Right lobe of liver (tissue), 6 donors: ENCODE results near the gene NRSN2. TPM values are rescaled to one million over a fixed set of nuclear protein-coding genes. Genes with fewer than 3 reads are reported as not detected.
A peak's percentile ranks its signal among the peaks of the same experiment; 100 is the strongest.

Experiments used
- ATAC-seq, 4 donors: fragments of 200-7000 bp; cut with Tn5 transposase; one replicate each; pipeline ENCODE4 v1.9.1; 2020; ENCODE audit warnings: mild to moderate bottlenecking in 4 of 4, moderate library complexity in 4 of 4
- DNase-seq, 3 donors: peaks; one replicate each; pipeline ENCODE4 v3.0.0-alpha.2; 2020
- H3K27ac ChIP-seq, 3 donors: fragments of 200-600 bp; one replicate each; pipeline ENCODE4 v1.8.0; 2022
- H3K27me3 ChIP-seq, 2 donors: fragments of 200-600 bp; one replicate each; pipeline ENCODE4 v1.8.0; 2022
- H3K36me3 ChIP-seq, 4 donors: fragments of 200-600 bp; sonication (generic) in 1 of 4; one replicate each; pipeline versions ENCODE4 v1.5.1 to v1.8.0; 2017 to 2022; ENCODE audit warnings: control low read depth in 1 of 4
- H3K4me1 ChIP-seq, 4 donors: fragments of 200-600 bp; sonication (generic) in 1 of 4; one replicate each; pipeline versions ENCODE4 v1.5.1 to v1.8.0; 2017 to 2022; ENCODE audit warnings: control low read depth in 1 of 4
- H3K4me3 ChIP-seq, 3 donors: fragments of 200-600 bp; one replicate each; pipeline ENCODE4 v1.8.0; 2022
- H3K9me3 ChIP-seq, 4 donors: fragments of 200-600 bp; sonication (generic) in 1 of 4; one replicate each; pipeline versions ENCODE4 v1.5.1 to v1.8.0; 2017 to 2022; ENCODE audit warnings: control low read depth in 1 of 4
- POLR2A ChIP-seq: fragments of 450-650 bp; IDR thresholded peaks from one replicate; pipeline ENCODE4 v1.6.1; 2017; ENCODE audit warnings: antibody characterized with exemption, mild to moderate bottlenecking
- WGBS: methylation state at CpG from one replicate; pipeline ENCODE4 v1.1.6; 2018; ENCODE audit warnings: low coverage, low lambda C conversion rate; ENCODE audit not compliant: insufficient coverage; ENCODE audit errors: missing lambda C conversion rate; 5-methylcytosine and 5-hydroxymethylcytosine counted together
- intact Hi-C, 2 donors: fragments of 100-400 bp; cut with DNase I; formaldehyde crosslinking; loops; one replicate each; pipeline versions ENCODE4 v1.11.2 to v1.14.1; 2022
- total RNA-seq, 6 experiments: library from RNA; depleted of rRNA in 2 of 6; stranded (reverse); fragments of >200 nt in 2 of 6; fragmentation: NEBNext Ultra II Directional in 3 of 6; extraction: Animal tissue kit (Norgen Biotek cat#: 25700) in 3 of 6; gene quantifications; one replicate each; pipeline versions ENCODE4 v1.1.0 to v1.2.4, GENCODE V29; 2016 to 2023
- TF ChIP-seq, protein P1 (sequence below), 4 donors: fragments of 200-600 bp in 3 of 4; fragments of 450-650 bp in 1 of 4; IDR thresholded peaks; one replicate each; pipeline versions ENCODE4 v1.5.1 to v1.8.0; 2016 to 2022; ENCODE audit warnings: antibody characterized with exemption in 4 of 4, mild to moderate bottlenecking in 2 of 4
- donor health status: DM: no; HTN: yes; CAD: no.
- donor health status: DM: no; HTN: no; CAD: no.
- donor health status: DM: no; HTN: no; CAD: no.
- donor health status: DM: no; HTN: yes; CAD: no.
- donor health status: DM: no; HTN: yes; CAD: no.

Gene NRSN2
- total RNA-seq, 6 experiments from 2014 or later: 1.3 to 4.1 (median 1.9) TPM

DNA sequence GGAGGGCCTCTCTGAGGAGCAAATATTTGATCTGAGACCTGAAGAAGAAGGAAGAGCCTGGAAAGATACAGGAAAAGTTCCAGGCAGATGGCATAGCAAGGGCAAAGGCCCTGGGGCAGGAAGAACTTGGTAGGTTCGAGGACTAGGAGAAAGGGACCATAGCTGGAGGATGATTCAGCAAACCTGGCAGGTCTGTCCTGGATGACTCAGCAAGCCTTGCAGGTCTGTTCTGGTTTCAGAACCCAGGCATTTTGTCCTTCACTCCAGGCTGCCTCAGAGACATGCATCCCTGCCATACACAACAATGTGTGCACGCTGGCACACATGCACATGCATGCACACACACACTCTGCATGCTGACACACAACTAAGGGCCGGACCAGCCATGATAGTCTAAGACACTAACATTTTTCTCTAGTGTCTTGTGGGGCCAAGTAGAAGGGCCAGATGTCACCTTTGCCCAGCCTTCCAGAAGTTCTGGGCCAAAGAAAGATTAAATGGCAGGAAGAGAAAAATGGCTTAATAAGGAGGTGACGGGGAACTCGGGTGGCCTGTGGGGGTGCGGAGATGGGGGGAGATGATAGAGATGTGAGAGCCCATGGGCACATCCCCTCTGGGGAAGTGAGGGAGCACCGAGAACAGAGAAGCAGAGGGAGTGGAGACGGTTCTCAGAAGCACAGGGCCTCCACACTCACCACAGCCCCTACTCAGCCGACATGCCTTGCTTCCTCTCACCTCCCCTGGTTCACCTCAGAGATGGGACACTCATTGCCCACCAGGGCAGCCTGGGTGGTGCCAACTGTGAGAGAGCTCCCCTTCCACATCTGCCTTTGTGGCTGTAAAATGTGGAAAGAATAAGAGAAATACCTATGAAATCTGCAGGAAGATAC lies 18.2 kb downstream of the NRSN2 start:
- peaks cover 0 to 29% (median 11%) of the 10 kb centered on the region in 4 donors for H3K4me1 ChIP-seq
- H3K4me3 ChIP-seq: no peak overlapping the region
- H3K9me3 ChIP-seq: no peaks in the 10 kb centered on the region
- H3K36me3 ChIP-seq: no peaks in the 10 kb centered on the region
- 86% methylated on average over 7 of the region's 9 CpGs for WGBS
- ATAC-seq (peak in 1 of 4 donors; percentile 2), DNase-seq (no peak)
- H3K27ac ChIP-seq: peak overlapping the region in 1 of 3 donors; percentile 8
- intact Hi-C loops: no loop called here
- TF ChIP-seq POLR2A: no peak
- TF ChIP-seq, protein P1, sequence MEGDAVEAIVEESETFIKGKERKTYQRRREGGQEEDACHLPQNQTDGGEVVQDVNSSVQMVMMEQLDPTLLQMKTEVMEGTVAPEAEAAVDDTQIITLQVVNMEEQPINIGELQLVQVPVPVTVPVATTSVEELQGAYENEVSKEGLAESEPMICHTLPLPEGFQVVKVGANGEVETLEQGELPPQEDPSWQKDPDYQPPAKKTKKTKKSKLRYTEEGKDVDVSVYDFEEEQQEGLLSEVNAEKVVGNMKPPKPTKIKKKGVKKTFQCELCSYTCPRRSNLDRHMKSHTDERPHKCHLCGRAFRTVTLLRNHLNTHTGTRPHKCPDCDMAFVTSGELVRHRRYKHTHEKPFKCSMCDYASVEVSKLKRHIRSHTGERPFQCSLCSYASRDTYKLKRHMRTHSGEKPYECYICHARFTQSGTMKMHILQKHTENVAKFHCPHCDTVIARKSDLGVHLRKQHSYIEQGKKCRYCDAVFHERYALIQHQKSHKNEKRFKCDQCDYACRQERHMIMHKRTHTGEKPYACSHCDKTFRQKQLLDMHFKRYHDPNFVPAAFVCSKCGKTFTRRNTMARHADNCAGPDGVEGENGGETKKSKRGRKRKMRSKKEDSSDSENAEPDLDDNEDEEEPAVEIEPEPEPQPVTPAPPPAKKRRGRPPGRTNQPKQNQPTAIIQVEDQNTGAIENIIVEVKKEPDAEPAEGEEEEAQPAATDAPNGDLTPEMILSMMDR (IDR thresholded peaks at IDR 0.05): no peak
- no peaks in the 10 kb centered on the region for H3K27me3 ChIP-seq

DNA sequence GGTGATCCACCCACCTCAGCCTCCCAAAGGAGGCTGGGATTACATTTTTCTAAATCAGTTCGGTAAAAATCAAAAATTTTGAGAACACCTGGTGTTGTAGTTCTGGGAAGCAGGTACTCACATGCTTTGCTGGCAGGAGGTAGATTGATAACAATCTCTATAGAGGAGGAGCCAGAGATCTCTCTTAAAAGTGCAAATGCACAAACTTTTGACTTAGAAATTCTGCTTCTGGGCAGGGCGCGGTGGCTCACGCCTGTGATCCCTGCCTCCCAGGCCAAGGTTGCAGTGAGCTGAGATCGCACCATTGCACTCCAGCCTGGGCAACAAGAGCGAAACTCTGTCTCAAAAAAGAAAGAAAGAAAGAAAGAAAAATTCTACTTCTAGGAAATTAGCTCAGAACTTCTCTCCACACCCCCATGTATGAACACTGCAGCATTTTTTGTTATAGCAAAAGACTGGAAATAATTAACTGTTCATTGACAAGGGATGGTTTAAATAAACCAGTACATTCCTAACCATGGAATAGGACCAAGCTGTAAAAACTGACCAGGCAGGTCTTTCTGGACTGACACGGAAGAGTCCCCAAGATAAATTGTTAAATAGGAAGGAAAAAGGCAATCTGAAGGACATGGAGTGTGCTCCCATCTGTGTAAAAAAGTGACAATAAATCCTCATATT lies 19.3 kb downstream of the NRSN2 start:
- peak in 1 of 4 donors; percentile 9 for ATAC-seq
- TF ChIP-seq, protein P1 (IDR thresholded peaks at IDR 0.05): no peak
- no peak for TF ChIP-seq POLR2A
- H3K27me3 ChIP-seq: no peaks in the 10 kb centered on the region
- intact Hi-C loops: no loop called here
- H3K9me3 ChIP-seq: no peaks in the 10 kb centered on the region
- DNase-seq: no peak
- no peak overlapping the region for H3K4me3 ChIP-seq
- peak overlapping the region in 1 of 3 donors; percentile 8 for H3K27ac ChIP-seq
- H3K36me3 ChIP-seq: no peaks in the 10 kb centered on the region
- H3K4me1 ChIP-seq: peaks cover 2 to 40% (median 18%) of the 10 kb centered on the region in 4 donors
- WGBS: 35% methylated on average over 7 of the region's 7 CpGs

DNA sequence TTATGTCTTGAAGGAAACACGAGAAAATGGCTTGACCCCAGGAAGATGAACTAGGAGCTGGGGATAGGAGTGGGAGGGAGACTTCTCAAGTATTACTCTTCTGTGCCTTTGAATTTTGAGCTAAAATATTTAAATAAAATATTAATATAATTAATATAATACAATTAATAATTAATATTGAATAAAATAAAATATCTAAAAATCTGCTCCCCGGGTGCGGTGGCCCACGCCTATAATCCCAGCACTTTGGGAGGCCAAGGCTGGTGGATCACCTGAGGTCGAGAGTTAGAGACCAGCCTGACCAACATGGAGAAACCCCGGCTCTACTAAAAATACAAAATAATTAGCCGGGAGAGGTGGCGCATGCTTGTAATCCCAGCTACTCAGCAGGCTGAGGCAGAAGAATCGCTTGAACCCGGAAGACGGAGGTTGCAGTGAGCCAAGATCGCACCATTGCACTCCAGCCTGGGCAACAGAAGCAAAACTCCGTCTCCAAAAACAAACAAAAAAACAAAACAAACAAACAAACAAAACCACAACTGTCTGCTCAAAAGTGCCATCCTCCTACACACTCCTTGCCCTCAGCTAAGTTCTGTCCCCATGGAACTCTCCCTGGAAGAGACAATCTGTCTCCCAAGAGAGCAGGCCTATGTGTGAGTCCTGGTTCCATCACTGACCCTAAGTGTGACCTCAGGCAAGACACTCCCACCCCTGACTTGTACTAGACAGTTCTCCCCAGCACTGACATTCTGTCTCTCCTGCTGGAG lies 20.0 kb downstream of the NRSN2 start:
- Histone ChIP-seq H3K27me3 (no peaks in the 10 kb centered on the region), H3K4me1 (peaks cover 2 to 45% (median 21%) of the 10 kb centered on the region in 4 donors), H3K36me3 (no peaks in the 10 kb centered on the region), H3K27ac (peak overlapping the region in 1 of 3 donors; percentile 8), H3K9me3 (no peaks in the 10 kb centered on the region), H3K4me3 (no peak overlapping the region)
- ATAC-seq (no peak), DNase-seq (no peak)
- TF ChIP-seq POLR2A: no peak
- TF ChIP-seq, protein P1 (IDR thresholded peaks at IDR 0.05): no peak
- intact Hi-C loops: no loop called here
- 69% methylated on average over 6 of the region's 13 CpGs for WGBS

DNA sequence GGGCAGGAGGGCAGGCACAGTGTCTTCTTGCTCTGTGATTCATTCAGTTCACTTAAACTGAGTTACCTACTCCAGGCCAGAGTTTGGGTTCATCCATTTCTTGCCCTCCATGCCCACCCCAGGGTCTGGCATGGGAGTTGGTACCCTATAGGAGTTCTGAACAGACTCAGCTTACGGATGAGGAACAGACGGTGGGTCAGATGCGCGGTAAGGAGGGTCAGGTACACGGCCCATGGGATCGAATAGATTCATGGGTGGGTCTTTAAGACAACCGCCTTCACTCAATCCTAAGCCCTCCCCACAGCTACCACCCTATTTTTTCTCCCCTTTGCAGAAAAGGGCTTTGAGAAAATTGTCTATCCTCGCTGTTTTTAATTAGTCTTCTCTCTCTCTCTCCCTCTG lies 20.6 kb downstream of the NRSN2 start:
- TF ChIP-seq, protein P1 (IDR thresholded peaks at IDR 0.05): no peak
- TF ChIP-seq POLR2A: no peak
- WGBS: 92% methylated on average over 8 of the region's 8 CpGs
- no peak for ATAC-seq

More for the DNA sequence above, 20.6 kb downstream of the NRSN2 start:
- Histone ChIP-seq H3K27ac (no peak overlapping the region), H3K36me3 (no peaks in the 10 kb centered on the region), H3K4me1 (peaks cover 2 to 51% (median 25%) of the 10 kb centered on the region in 4 donors), H3K4me3 (no peak overlapping the region), H3K9me3 (no peaks in the 10 kb centered on the region), H3K27me3 (no peaks in the 10 kb centered on the region)
- intact Hi-C loops: no loop called here
- DNase-seq: no peak
